Activated CD4-positive, alpha-beta T cell treated with anti-CD3 and anti-CD28 coated beads, Interleukin-10, Interleukin-2, amounts not matched to agents 100 ng/mL and 50 ng/mL, durations not matched to agents 16 hours and 8 hours (primary cell): ENCODE measurements around the gene SOX12.
"Not testable (repeated sequence)": the region's sequence is repeated elsewhere in the genome, so short reads cannot be mapped to it uniquely, and the experiment has no call there.

Experiments
- DNase-seq: peaks from one replicate; pipeline ENCODE4 v3.0.0-alpha.2; 2020

SOX12 gene

GRCh38 chr20:363319-364078 lies 38.1 kb downstream of the SOX12 start:
- DNase-seq = no peak

- peak; percentile 73 for DNase-seq
Measured at GRCh38 chr20:364905-365794, 39.8 kb downstream of the SOX12 start.

GRCh38 chr20:366041-366718 lies 40.8 kb downstream of the SOX12 start:
- DNase-seq = no peak

DNA sequence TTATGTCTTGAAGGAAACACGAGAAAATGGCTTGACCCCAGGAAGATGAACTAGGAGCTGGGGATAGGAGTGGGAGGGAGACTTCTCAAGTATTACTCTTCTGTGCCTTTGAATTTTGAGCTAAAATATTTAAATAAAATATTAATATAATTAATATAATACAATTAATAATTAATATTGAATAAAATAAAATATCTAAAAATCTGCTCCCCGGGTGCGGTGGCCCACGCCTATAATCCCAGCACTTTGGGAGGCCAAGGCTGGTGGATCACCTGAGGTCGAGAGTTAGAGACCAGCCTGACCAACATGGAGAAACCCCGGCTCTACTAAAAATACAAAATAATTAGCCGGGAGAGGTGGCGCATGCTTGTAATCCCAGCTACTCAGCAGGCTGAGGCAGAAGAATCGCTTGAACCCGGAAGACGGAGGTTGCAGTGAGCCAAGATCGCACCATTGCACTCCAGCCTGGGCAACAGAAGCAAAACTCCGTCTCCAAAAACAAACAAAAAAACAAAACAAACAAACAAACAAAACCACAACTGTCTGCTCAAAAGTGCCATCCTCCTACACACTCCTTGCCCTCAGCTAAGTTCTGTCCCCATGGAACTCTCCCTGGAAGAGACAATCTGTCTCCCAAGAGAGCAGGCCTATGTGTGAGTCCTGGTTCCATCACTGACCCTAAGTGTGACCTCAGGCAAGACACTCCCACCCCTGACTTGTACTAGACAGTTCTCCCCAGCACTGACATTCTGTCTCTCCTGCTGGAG lies 41.5 kb downstream of the SOX12 start:
- DNase-seq = no peak

DNA sequence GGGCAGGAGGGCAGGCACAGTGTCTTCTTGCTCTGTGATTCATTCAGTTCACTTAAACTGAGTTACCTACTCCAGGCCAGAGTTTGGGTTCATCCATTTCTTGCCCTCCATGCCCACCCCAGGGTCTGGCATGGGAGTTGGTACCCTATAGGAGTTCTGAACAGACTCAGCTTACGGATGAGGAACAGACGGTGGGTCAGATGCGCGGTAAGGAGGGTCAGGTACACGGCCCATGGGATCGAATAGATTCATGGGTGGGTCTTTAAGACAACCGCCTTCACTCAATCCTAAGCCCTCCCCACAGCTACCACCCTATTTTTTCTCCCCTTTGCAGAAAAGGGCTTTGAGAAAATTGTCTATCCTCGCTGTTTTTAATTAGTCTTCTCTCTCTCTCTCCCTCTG lies 42.1 kb downstream of the SOX12 start:
- no peak for DNase-seq

DNA sequence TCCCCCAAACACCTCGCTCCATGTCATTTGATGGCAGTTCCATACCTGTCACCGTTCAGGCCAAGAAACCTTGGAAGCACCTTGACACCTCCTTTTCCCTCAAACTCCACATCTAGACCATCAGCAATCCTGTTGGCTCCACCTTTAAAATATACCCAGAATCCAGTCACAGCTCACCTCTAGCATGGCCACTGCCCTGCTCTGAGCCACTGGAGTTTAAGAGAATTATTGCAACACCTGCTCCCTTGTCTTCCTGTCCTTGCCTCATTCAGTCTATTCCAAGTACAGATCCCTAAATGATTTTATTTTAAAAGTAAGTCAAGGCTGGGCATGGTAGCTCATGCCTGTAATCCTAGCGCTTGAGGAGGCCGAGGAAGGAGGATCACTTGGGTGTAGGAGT lies 43.6 kb downstream of the SOX12 start:
- DNase-seq = no peak

DNA sequence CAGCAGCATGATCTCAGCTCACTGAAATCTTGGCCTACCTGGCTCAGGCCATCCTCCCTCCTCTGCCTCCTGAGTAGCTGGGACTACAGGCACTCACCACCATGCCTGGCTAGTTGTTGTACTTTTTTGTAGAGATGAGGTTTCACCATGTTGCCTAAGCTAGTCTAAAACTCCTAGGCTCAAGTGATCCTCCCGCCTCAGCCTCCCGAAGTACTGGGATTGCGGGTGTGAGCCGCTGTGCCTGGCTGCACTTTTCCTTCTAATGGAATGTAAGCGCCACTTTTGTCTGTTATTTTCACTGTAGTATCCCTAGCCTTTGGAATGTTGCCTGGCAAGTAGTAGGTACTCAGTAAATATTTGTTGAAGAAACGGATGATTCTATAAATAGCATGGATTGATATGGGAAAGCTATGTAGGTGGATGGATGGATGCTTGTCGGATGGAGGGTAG lies 44.8 kb downstream of the SOX12 start:
- DNase-seq = no peak

DNA sequence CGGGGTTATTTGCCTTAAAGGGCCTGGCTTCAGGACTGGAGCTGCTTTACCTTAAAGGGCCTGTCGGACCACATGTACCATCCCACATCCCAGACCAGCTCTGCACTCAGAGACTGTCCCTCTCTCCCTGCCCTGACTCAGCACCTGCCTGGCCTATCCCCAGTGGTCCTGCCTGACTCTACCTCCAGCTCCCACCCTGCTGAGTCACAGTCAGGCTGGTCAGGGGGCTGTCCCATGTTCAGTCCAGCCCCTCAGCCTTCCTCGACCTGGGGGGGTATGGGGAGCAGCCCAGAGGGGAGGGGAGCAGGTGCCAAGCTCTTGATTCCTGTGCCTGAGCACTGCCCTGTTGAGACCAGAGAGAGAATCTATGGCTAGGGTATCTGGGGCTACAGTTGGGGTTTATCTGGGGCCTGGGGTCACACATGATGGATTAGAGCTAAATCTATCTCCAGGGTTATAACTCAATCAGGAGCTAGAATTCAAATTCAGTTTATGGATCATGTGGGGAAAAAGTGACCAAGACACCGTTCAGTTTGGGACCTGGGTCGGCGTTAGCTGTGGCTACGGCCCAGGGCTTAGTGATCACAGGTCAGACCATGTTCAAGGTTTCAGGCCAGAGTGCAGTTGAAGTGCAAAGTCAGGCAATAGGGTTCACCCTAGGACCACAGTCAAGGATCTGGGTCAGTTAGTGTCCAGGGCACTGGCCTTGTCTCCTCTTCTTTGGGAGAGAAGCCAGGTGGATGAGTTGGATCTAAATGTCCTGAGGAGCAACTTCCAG lies 45.8 kb downstream of the SOX12 start:
- DNase-seq = no peak

DNA sequence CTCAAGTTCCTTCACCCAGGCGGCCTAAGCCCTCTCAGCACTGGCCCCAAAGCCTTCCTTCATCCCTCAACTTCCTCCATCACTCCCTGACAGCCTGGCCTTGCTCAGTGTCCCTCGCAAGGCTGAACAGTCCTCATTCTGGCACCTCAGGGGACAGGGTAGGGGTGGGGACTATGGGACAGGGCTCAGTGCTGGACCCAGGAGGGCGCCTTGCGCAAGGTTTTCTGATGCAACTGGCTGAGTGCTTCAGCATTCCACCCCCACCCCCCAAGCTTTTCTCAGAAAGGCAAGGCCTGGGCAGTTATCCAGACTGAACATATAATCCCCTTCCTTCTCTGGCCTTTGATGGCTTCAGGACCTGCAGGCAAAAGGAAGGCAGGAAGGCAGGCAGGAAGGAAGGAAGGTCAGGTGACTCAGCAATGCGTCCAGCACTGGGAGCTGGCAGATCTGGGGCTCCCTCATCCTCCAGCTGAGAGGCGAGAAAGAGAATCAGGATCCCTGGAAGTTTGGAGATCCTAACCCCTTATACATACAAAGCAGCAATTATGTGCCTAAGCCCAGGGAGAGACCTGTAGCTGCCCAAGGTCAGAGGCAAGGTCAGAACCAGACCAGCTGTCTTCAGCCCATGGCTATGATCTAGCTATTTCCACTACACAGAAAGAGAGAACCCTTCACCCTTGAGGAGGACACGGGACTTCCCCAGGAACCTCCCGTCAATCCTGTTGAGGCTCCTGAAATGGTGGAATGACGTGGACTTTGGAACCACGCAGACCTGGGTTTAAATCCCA lies 46.6 kb downstream of the SOX12 start:
- DNase-seq = no peak

DNA sequence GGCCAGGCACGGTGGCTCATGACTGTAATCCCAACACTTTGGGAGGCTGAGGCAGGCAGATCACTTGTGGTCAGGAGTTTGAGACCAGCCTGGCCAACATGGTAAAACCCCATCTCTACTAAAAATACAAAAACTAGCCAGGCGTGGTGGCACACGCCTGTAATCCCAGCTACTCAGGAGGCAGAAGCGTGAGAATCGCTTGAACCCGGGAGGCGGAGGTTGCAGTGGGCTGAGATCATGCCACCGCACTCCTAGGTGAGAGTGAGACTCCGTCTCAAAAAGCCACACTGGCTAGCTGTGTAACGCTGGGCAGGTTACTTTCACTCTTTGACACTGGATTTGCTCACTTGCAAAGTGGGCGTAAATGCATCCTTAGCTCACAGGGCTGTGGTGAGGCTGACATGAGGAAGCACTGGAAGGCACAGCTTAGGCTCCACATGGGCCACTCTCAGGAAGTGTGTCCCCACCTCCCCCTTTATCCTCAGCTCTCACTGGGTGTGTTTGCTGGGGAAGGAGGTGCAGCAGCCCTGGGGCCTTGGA lies 47.3 kb downstream of the SOX12 start:
- DNase-seq = peak; percentile 40

DNA sequence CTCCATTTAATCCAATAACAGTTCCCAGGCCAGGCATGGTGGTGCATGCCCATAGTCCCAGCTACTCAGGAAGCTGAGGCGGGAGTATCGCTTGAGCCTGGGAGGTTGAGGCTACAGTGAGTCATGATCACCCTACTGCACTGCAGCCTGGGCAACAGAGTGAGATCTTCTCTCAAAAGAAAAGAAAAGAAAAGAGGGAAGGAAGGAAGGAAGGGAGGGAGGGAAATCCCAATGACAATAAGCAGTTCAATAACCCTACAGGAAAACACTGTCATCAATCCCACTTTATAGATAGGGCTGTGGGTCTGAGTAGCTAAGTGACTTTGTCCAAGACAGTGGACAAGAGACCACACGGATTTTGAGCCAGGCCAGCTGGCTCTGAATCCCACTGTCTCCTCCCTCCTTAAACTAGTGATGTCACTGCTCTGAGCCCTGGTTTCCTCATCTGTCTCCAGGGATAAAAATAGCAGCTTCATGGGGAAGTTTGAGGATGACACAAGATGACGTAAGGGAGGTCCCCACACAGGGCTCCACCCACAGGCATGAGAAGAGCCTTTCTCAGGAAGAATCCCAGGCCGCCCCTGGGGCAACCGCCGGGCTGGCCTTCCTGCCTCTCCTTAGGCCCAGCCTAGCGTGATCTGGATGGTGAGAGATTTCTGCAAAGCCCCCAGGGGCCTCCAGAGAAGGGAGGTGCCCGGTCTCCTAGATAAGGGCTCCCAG lies 48.0 kb downstream of the SOX12 start:
- no peak for DNase-seq

- DNase-seq = no peak
Measured at GRCh38 chr20:375265-375889, 50.0 kb downstream of the SOX12 start.

- no peak for DNase-seq
Measured at GRCh38 chr20:376089-376488, 50.7 kb downstream of the SOX12 start.

- DNase-seq = no peak
Measured at GRCh38 chr20:376750-377149, 51.4 kb downstream of the SOX12 start.

GRCh38 chr20:377578-377977 lies 52.2 kb downstream of the SOX12 start:
- not testable (repeated sequence) for DNase-seq

DNA sequence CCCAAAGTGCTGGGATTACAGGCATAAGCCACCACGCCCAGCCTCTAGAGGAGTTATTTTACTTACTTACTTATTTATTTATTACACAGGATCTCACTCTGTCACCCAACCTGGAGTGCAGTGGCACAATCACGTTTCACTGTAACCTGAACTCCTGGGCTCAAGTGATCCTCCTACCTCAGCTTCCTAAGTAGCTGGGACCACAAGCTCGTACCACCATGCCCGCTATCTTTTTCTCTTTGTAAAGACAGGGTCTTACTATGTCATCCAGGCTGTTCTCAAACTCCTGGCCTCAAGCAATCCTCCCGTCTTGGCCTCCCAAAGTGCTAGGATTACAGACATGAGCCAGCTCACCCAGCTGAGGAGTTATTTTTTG lies 53.6 kb downstream of the SOX12 start:
- DNase-seq = no peak
